GM19397 (cell line): ENCODE data around the gene DGKZ.

Experiments used
- ATAC-seq: cut with Tn5 transposase; IDR thresholded peaks from one replicate; pipeline ENCODE4 v1.9.1; 2021; ENCODE audit warnings: mild to moderate bottlenecking, moderate library complexity; ENCODE audit not compliant: unreplicated experiment

Gene DGKZ

GRCh38 chr11:46426233-46426991 lies 79.1 kb downstream of the DGKZ start:
- no peak for ATAC-seq

DNA sequence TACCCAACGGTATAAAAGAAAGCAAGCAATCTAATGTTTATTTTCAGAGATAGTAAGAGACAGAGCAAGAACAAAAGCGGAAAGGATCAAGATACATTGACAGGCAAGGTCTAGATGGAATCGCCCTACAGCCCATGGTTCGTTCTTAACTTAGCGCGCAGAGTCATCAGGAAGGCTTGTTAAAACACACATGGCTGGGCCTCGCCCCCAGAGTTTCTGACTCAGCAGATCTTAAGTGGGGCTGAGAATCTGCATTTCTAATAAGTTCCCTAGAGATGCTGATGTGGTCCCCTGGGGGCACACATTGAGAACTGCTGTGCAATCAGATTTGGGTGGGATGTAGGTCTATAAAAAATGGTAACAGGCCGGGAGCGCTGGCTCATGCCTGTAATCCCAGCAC lies 80.1 kb downstream of the DGKZ start:
- no peak for ATAC-seq

- no peak for ATAC-seq
Measured at GRCh38 chr11:46429717-46430116, 82.5 kb downstream of the DGKZ start.
